SK-N-SH (cell line): Measurements from ENCODE around the gene FBXO2. TPM values are rescaled to one million over a fixed set of nuclear protein-coding genes. Genes with fewer than 3 reads are reported as not detected.

Experiments used
- CTCF ChIA-PET: fragments of 300-600, 350-600 bp; formaldehyde crosslinking; extraction: SDS; loops from one replicate; lab custom pipeline; 2021; lab: Yijun Ruan, JAX
- POLR2A ChIA-PET: fragments of 350-600 bp; sonication (Branson Sonifier 250); formaldehyde crosslinking; extraction: SDS; loops from one replicate; lab custom pipeline; 2020; ENCODE audit warnings: antibody characterized with exemption, inconsistent platforms; lab: Yijun Ruan, JAX
- DNase-seq: peaks from one replicate; pipeline ENCODE4 v3.0.0; 2012
- H2AFZ ChIP-seq: fragments of 200-600 bp; sonication (generic); 2 replicates; pipeline ENCODE4 v1.8.1; 2016; ENCODE audit warnings: antibody characterized with exemption, mild to moderate bottlenecking, low read depth
- H3F3A ChIP-seq: fragments of 200-600 bp; sonication (generic); replicated peaks from 2 replicates; pipeline ENCODE3; 2016; ENCODE audit warnings: antibody characterized with exemption, mild to moderate bottlenecking; ENCODE audit not compliant: insufficient read depth
- H3K27ac ChIP-seq, 2 experiments: fragments of 200-500 bp in 1 of 2; fragments of 200-600 bp in 1 of 2; sonication (Bioruptor generic) in 1 of 2; sonication (generic), shearing (Covaris generic) in 1 of 2; 2 replicates each; pipeline versions ENCODE4 v1.5.1 to v1.6.1; 2014 to 2016; ENCODE audit warnings: low read depth in 2 of 2, inconsistent platforms in 1 of 2, low read length in 1 of 2, mild to moderate bottlenecking in 1 of 2, mixed read lengths in 1 of 2
- H3K27me3 ChIP-seq: fragments of 200-600 bp; sonication (generic), shearing (Covaris generic); 2 replicates; pipeline ENCODE4 v1.6.1; 2016; ENCODE audit warnings: mixed run types; ENCODE audit not compliant: insufficient read depth
- H3K36me3 ChIP-seq, 2 experiments: fragments of 200-500 bp in 1 of 2; fragments of 200-600 bp in 1 of 2; sonication (Bioruptor generic) in 1 of 2; sonication (generic) in 1 of 2; replicated peaks in 1 of 2; 2 replicates each; pipeline versions ENCODE3 to v1.5.1; 2014 to 2016; ENCODE audit warnings: low read length in 1 of 2, mild to moderate bottlenecking in 1 of 2; ENCODE audit not compliant: insufficient read depth in 2 of 2, control insufficient read depth in 1 of 2
- H3K4me1 ChIP-seq, 2 experiments: fragments of 200-500 bp in 1 of 2; fragments of 200-600 bp in 1 of 2; sonication (Bioruptor generic) in 1 of 2; sonication (generic), shearing (Covaris generic) in 1 of 2; 2 replicates each; pipeline versions ENCODE4 v1.5.1 to v1.6.1; 2014 to 2016; ENCODE audit warnings: low read depth in 1 of 2, low read length in 1 of 2, mixed run types in 1 of 2; ENCODE audit not compliant: insufficient read depth in 2 of 2, control insufficient read depth in 1 of 2
- H3K4me2 ChIP-seq: fragments of 200-600 bp; sonication (generic), shearing (Covaris generic); 2 replicates; pipeline ENCODE4 v1.6.1; 2017; ENCODE audit warnings: mixed run types
- H3K4me3 ChIP-seq, 2 experiments: fragments of 200-500 bp in 1 of 2; fragments of 200-600 bp in 1 of 2; sonication (Bioruptor generic) in 1 of 2; sonication (generic), shearing (Covaris generic) in 1 of 2; 2 replicates each; pipeline versions ENCODE4 v1.5.1 to v1.8.1; 2014 to 2016; ENCODE audit warnings: low read depth in 2 of 2, inconsistent platforms in 1 of 2, low read length in 1 of 2, mild to moderate bottlenecking in 1 of 2, mixed read lengths in 1 of 2, moderate library complexity in 1 of 2
- H3K79me2 ChIP-seq: fragments of 200-600 bp; sonication (generic); 2 replicates; pipeline ENCODE4 v1.8.1; 2017; ENCODE audit warnings: mild to moderate bottlenecking; ENCODE audit not compliant: insufficient read depth
- H3K9ac ChIP-seq: fragments of 200-600 bp; sonication (generic); 2 replicates; pipeline ENCODE4 v1.6.1; 2017; ENCODE audit warnings: mixed run types
- H3K9me2 ChIP-seq: fragments of 200-600 bp; sonication (generic); 2 replicates; pipeline ENCODE4 v1.6.1; 2017; ENCODE audit warnings: mixed run types
- H3K9me3 ChIP-seq: fragments of 200-600 bp; sonication (generic); 2 replicates; pipeline ENCODE4 v1.6.1; 2017; ENCODE audit warnings: mixed run types, mild to moderate bottlenecking, moderate library complexity
- H4K20me1 ChIP-seq: fragments of 200-600 bp; sonication (generic); 2 replicates; pipeline ENCODE4 v1.6.1; 2017; ENCODE audit warnings: mild to moderate bottlenecking, mixed run types; ENCODE audit not compliant: insufficient read depth
- CHD2 ChIP-seq: fragments of 150-350 bp; IDR thresholded peaks from 2 replicates; pipeline ENCODE4 v1.6.1; 2018; ENCODE audit warnings: low read length; ENCODE audit not compliant: partially characterized antibody
- ELF1 ChIP-seq: IDR thresholded peaks from 2 replicates; pipeline ENCODE4 v1.4.0; 2012
- EP300 ChIP-seq, 2 experiments: IDR thresholded peaks; 2 replicates each; pipeline versions ENCODE4 v1.4.0 to v1.6.1; 2012; ENCODE audit warnings: borderline replicate concordance in 1 of 2, low read depth in 1 of 2, low read length in 1 of 2
- EZH2phosphoT487 ChIP-seq: fragments of 200-600 bp; sonication (generic); IDR thresholded peaks from 2 replicates; pipeline ENCODE4 v1.6.1; 2017; ENCODE audit warnings: low read depth, mixed run types, mild to moderate bottlenecking, antibody characterized with exemption, moderate library complexity, borderline replicate concordance
- FOXJ3 ChIP-seq: sonication (generic); formaldehyde crosslinking; IDR thresholded peaks from 2 replicates; pipeline ENCODE4 v1.5.1; 2020; ENCODE audit warnings: mild to moderate bottlenecking, missing genetic modification reagents
- GATA2 ChIP-seq: sonication (generic); formaldehyde crosslinking; IDR thresholded peaks from 2 replicates; pipeline ENCODE4 v1.5.0; 2020; ENCODE audit warnings: mild to moderate bottlenecking, missing genetic modification reagents
- MEF2A ChIP-seq: IDR thresholded peaks from 2 replicates; pipeline ENCODE4 v1.4.0; 2012; ENCODE audit warnings: low read depth, borderline replicate concordance
- MXI1 ChIP-seq: IDR thresholded peaks from 2 replicates; pipeline ENCODE4 v1.6.1; 2012; ENCODE audit warnings: mild to moderate bottlenecking, low read depth, low read length, improper control_type of control experiment
- POLR2AphosphoS5 ChIP-seq: IDR thresholded peaks from 2 replicates; pipeline ENCODE4 v1.6.1; 2012; ENCODE audit warnings: low read depth, low read length
- RAD21 ChIP-seq: IDR thresholded peaks from 2 replicates; pipeline ENCODE4 v1.6.1; 2012; ENCODE audit warnings: mild to moderate bottlenecking, low read length
- RCOR1 ChIP-seq: fragments of 150-350 bp; IDR thresholded peaks from 2 replicates; pipeline ENCODE4 v1.6.1; 2017; ENCODE audit warnings: antibody characterized with exemption, low read length
- RFX5 ChIP-seq: IDR thresholded peaks from 2 replicates; pipeline ENCODE4 v1.6.1; 2012; ENCODE audit warnings: mild to moderate bottlenecking, improper control_type of control experiment, low read length
- TCF12 ChIP-seq: IDR thresholded peaks from 2 replicates; pipeline ENCODE4 v1.4.0; 2012
- TEAD4 ChIP-seq: IDR thresholded peaks from 2 replicates; pipeline ENCODE4 v1.4.0; 2012; ENCODE audit warnings: mild to moderate bottlenecking, borderline replicate concordance; ENCODE audit not compliant: insufficient read depth
- WGBS: methylation state at CpG from one replicate; pipeline ENCODE4 v1.1.6; 2017; ENCODE audit warnings: low lambda C conversion rate; 5-methylcytosine and 5-hydroxymethylcytosine counted together
- polyA plus RNA-seq, 3 experiments: library from polyadenylated mRNA; depleted of rRNA; stranded (reverse); fragments of >200 nt; gene quantifications; 2 replicates each; pipeline ENCODE4 v1.2.3, GENCODE V29; 2012
- TF ChIP-seq, protein P1 (sequence below): IDR thresholded peaks from 2 replicates; pipeline ENCODE4 v1.4.0; 2012; ENCODE audit warnings: low read depth, borderline replicate concordance
- TF ChIP-seq, protein P2 (sequence below): IDR thresholded peaks from 2 replicates; pipeline ENCODE4 v1.4.0; 2012; ENCODE audit warnings: low read depth, borderline replicate concordance
- TF ChIP-seq, protein P3 (sequence below): fragments of 200-600 bp; sonication (generic); IDR thresholded peaks from 2 replicates; pipeline ENCODE4 v1.6.1; 2017; ENCODE audit warnings: antibody characterized with exemption, mild to moderate bottlenecking, moderate library complexity

Gene FBXO2
- polyA plus RNA-seq, 1 of the 3 experiments (the other 2 are of a cell fraction) = 21.7 TPM

DNA sequence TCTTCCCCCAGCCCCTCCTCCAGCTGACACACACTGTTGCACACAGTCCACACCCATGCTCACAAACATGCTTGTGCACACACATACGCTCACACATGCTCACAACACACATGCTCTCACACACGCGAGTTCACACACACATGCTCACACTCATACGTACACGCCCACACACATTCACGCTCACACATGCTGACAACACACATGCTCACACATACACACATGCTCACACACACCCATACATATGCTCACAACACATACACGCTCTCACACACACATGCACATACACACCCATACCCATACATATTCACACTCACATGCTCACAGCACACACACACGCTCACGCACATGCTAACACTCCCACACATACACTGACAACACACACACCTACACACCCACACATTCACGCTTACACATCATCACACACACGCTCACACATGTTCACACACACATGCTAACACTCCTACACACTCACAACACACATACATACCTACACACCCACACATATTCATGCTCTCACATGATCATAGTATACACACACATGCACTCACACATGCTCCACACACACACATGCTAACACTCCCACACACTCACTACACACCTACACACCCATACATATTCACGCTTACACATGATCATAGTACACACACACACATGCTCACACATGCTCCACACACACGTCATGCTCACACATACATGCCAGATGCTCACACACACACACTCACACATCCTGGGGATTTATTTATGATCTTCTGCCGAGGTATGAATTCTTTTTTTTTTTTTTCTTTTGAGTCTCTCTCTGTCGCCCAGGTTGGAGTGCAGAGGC is 48.0 kb upstream of the FBXO2 start:
- H3K4me1 ChIP-seq = peaks cover 0 to 9% of the 10 kb centered on the region in 2 experiments; a peak in 1 of 4 replicates
- 76% methylated on average over 15 of the region's 15 CpGs for WGBS
- no peak for DNase-seq
- no peak overlapping the region for H3K9ac ChIP-seq
- POLR2A ChIA-PET = interaction anchor here (1.0 kb wide), 1 partner anchor 38 kb away, joined by 3 read pairs; the partner anchor contains the start of gene FBXO6
- H3K27ac ChIP-seq = no peak overlapping the region
- H3K9me3 ChIP-seq = no peaks in the 10 kb centered on the region
- H3K79me2 ChIP-seq = no peaks in the 10 kb centered on the region
- H4K20me1 ChIP-seq = no peaks in the 10 kb centered on the region
- TF ChIP-seq EZH2phosphoT487 (no peak), POLR2AphosphoS5 (no peak), EP300 (IDR thresholded peaks at IDR 0.05; ENCODE audit: borderline replicate concordance in 1 of 2, low read depth in 1 of 2, low read length in 1 of 2) (no peak), RFX5 (no peak)
- TF ChIP-seq, protein P1, sequence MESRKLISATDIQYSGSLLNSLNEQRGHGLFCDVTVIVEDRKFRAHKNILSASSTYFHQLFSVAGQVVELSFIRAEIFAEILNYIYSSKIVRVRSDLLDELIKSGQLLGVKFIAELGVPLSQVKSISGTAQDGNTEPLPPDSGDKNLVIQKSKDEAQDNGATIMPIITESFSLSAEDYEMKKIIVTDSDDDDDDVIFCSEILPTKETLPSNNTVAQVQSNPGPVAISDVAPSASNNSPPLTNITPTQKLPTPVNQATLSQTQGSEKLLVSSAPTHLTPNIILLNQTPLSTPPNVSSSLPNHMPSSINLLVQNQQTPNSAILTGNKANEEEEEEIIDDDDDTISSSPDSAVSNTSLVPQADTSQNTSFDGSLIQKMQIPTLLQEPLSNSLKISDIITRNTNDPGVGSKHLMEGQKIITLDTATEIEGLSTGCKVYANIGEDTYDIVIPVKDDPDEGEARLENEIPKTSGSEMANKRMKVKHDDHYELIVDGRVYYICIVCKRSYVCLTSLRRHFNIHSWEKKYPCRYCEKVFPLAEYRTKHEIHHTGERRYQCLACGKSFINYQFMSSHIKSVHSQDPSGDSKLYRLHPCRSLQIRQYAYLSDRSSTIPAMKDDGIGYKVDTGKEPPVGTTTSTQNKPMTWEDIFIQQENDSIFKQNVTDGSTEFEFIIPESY = no peak
- TF ChIP-seq, protein P2, sequence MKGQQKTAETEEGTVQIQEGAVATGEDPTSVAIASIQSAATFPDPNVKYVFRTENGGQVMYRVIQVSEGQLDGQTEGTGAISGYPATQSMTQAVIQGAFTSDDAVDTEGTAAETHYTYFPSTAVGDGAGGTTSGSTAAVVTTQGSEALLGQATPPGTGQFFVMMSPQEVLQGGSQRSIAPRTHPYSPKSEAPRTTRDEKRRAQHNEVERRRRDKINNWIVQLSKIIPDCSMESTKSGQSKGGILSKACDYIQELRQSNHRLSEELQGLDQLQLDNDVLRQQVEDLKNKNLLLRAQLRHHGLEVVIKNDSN = no peak
- H3K4me3 ChIP-seq = no peak overlapping the region
- H3K4me2 ChIP-seq = 0 out of 2 replicates have a peak overlapping the region, but pooled peaks have one; percentile 56
- H3F3A ChIP-seq = no peaks in the 10 kb centered on the region
- H2AFZ ChIP-seq = no peak overlapping the region
- CTCF ChIA-PET = interaction anchor here (1.4 to 3.9 kb wide), 3 partner anchors 17 to 38 kb away, joined by 6 to 16 read pairs (median 16); partner anchors contain the start of gene FBXO6
- H3K9me2 ChIP-seq = no peaks in the 10 kb centered on the region
- no peaks in the 10 kb centered on the region; the same call in 1 of the 2 replicates for H3K27me3 ChIP-seq
- no peaks in the 10 kb centered on the region for H3K36me3 ChIP-seq

DNA sequence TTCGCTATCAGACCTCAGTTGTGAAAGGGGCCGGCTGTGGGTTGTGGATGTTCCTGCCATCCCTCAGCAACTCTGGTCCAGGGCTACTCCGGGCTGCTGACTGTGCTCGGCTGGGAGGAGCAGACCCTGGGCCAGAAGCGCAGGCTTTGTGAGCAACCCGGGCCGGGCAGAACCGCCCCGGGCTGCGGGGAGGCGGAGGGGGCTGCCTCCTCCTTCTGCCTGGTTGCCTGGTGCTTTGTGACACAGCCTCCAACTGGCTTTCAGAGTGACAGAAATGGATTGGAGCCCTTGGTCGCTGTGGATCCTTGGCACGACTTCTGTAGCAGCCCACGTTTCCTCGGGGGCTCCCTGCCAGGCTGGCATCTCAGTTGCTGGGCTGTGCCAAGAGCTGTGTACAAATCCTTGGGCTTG is 47.3 kb upstream of the FBXO2 start:
- POLR2A ChIA-PET = interaction anchor here (1.0 kb wide), 1 partner anchor 38 kb away, joined by 3 read pairs; the partner anchor contains the start of gene FBXO6
- DNase-seq = peak; percentile 75
- no peak for TF ChIP-seq ELF1
- no peak for TF ChIP-seq MEF2A
- no peak for TF ChIP-seq TCF12
- TF ChIP-seq RFX5 = no peak
- no peak for TF ChIP-seq RCOR1
- TF ChIP-seq, protein P3, sequence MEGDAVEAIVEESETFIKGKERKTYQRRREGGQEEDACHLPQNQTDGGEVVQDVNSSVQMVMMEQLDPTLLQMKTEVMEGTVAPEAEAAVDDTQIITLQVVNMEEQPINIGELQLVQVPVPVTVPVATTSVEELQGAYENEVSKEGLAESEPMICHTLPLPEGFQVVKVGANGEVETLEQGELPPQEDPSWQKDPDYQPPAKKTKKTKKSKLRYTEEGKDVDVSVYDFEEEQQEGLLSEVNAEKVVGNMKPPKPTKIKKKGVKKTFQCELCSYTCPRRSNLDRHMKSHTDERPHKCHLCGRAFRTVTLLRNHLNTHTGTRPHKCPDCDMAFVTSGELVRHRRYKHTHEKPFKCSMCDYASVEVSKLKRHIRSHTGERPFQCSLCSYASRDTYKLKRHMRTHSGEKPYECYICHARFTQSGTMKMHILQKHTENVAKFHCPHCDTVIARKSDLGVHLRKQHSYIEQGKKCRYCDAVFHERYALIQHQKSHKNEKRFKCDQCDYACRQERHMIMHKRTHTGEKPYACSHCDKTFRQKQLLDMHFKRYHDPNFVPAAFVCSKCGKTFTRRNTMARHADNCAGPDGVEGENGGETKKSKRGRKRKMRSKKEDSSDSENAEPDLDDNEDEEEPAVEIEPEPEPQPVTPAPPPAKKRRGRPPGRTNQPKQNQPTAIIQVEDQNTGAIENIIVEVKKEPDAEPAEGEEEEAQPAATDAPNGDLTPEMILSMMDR = no peak
- no peak for TF ChIP-seq FOXJ3 (CRISPR knock-in tag)
- TF ChIP-seq TEAD4 = no peak
- TF ChIP-seq RAD21 = no peak
- TF ChIP-seq, protein P1 = no peak
- no peak for TF ChIP-seq CHD2
- no peak for TF ChIP-seq GATA2
- TF ChIP-seq MXI1 = no peak

More for the DNA sequence above, 47.3 kb upstream of the FBXO2 start:
- Histone ChIP-seq H3K9me2 (no peaks in the 10 kb centered on the region), H2AFZ (peak overlapping the region; percentile 62; the same call in 1 of the 2 replicates), H3K9me3 (no peaks in the 10 kb centered on the region), H3K27me3 (no peaks in the 10 kb centered on the region; the same call in 1 of the 2 replicates), H3F3A (no peaks in the 10 kb centered on the region), H3K27ac (no peak overlapping the region), H3K4me2 (peak overlapping the region; percentile 56), H3K9ac (no peak overlapping the region), H3K4me3 (no peak overlapping the region), H4K20me1 (no peaks in the 10 kb centered on the region), H3K36me3 (no peaks in the 10 kb centered on the region), H3K79me2 (no peaks in the 10 kb centered on the region), H3K4me1 (peaks cover 0 to 9% of the 10 kb centered on the region in 2 experiments; a peak in 1 of 4 replicates)
- 8% methylated on average over 8 of the region's 15 CpGs for WGBS
- CTCF ChIA-PET = interaction anchor here (1.5 to 3.9 kb wide), 6 partner anchors 8 to 56 kb away, joined by 6 to 16 read pairs (median 11); partner anchors contain the start of genes DRAXIN and FBXO6
